Measurements from ENCODE around the gene COX11. TPM values are rescaled to one million over a fixed set of nuclear protein-coding genes. Genes with fewer than 3 reads are reported as not detected.
A peak's percentile ranks its signal among the peaks of the same experiment; 100 is the strongest.

COX11 gene
- total RNA-seq, 6 donors from 2014 or later: 30.7 to 64.8 (median 47.2) TPM

GRCh38 chr17:54983260-54983659, 14.8 kb upstream of the COX11 start:
- Histone ChIP-seq H3K4me1 (no peaks in the 10 kb centered on the region), H3K4me3 (no peak overlapping the region), H3K36me3 (peaks cover 0 to 2% (median 0%) of the 10 kb centered on the region in 4 donors), H3K9me3 (peaks cover 0 to 6% (median 0%) of the 10 kb centered on the region in 4 donors), H3K27me3 (no peaks in the 10 kb centered on the region), H3K27ac (peak overlapping the region in 2 of 4 donors; percentile 13 to 34)
- ATAC-seq (ENCODE audit: low FRiP score in 2 of 2) (no peak), DNase-seq (no peak)
- no peak for TF ChIP-seq POLR2A (IDR thresholded peaks at IDR 0.05)
- TF ChIP-seq POLR2AphosphoS5 (IDR thresholded peaks at IDR 0.05): no peak
- TF ChIP-seq CTCF (IDR thresholded peaks at IDR 0.05): no peak
- TF ChIP-seq EP300 (IDR thresholded peaks at IDR 0.05): no peak

GRCh38 chr17:54982399-54982798, 13.9 kb upstream of the COX11 start:
- Histone ChIP-seq H3K9me3 (peaks cover 0 to 6% (median 0%) of the 10 kb centered on the region in 4 donors), H3K27ac (peak overlapping the region in 3 of 4 donors; percentile 13 to 35 (median 34)), H3K36me3 (peaks cover 0 to 2% (median 0%) of the 10 kb centered on the region in 4 donors), H3K27me3 (no peaks in the 10 kb centered on the region), H3K4me3 (no peak overlapping the region), H3K4me1 (no peaks in the 10 kb centered on the region)
- TF ChIP-seq CTCF (IDR thresholded peaks at IDR 0.05) (no peak), EP300 (IDR thresholded peaks at IDR 0.05) (peak in 1 of 4 donors; percentile 53), POLR2A (IDR thresholded peaks at IDR 0.05) (no peak), POLR2AphosphoS5 (IDR thresholded peaks at IDR 0.05) (peak in 1 of 2 donors; percentile 17)
- DNase-seq (no peak), ATAC-seq (ENCODE audit: low FRiP score in 2 of 2) (no peak)

GRCh38 chr17:54980375-54980774, 11.9 kb upstream of the COX11 start:
- H3K36me3 ChIP-seq: no peaks in the 10 kb centered on the region
- H3K4me1 ChIP-seq: peaks cover 0 to 6% (median 0%) of the 10 kb centered on the region in 4 donors
- ATAC-seq (ENCODE audit: low FRiP score in 2 of 2): no peak
- TF ChIP-seq POLR2AphosphoS5 (IDR thresholded peaks at IDR 0.05): no peak
- no peak for TF ChIP-seq POLR2A (IDR thresholded peaks at IDR 0.05)
- TF ChIP-seq EP300 (IDR thresholded peaks at IDR 0.05): no peak
- no peak for TF ChIP-seq CTCF (IDR thresholded peaks at IDR 0.05)
- no peak overlapping the region for H3K27ac ChIP-seq
- H3K4me3 ChIP-seq: no peak overlapping the region
- DNase-seq: no peak
- WGBS, 2 donors: 88 to 94% methylated on average over 3 of the region's 3 CpGs
- H3K9me3 ChIP-seq: peaks cover 0 to 6% (median 0%) of the 10 kb centered on the region in 4 donors
- no peaks in the 10 kb centered on the region for H3K27me3 ChIP-seq

- no peak for DNase-seq
Measured at GRCh38 chr17:54979657-54980056, 11.2 kb upstream of the COX11 start.

GRCh38 chr17:54977744-54978143, 9.3 kb upstream of the COX11 start:
- WGBS, 2 donors: 93 to 98% methylated on average over 2 of the region's 2 CpGs
- Histone ChIP-seq H3K27ac (no peak overlapping the region), H3K9me3 (peaks cover 0 to 6% (median 0%) of the 10 kb centered on the region in 4 donors), H3K4me1 (peaks cover 0 to 6% (median 0%) of the 10 kb centered on the region in 4 donors), H3K36me3 (no peaks in the 10 kb centered on the region), H3K4me3 (no peak overlapping the region), H3K27me3 (no peaks in the 10 kb centered on the region)
- DNase-seq (no peak), ATAC-seq (ENCODE audit: low FRiP score in 2 of 2) (no peak)
- no peak for TF ChIP-seq POLR2A (IDR thresholded peaks at IDR 0.05)
- no peak for TF ChIP-seq EP300 (IDR thresholded peaks at IDR 0.05)
- no peak for TF ChIP-seq POLR2AphosphoS5 (IDR thresholded peaks at IDR 0.05)
- TF ChIP-seq CTCF (IDR thresholded peaks at IDR 0.05): no peak

More at GRCh38 chr17:54979657-54980056, 11.2 kb upstream of the COX11 start:
- no peak for ATAC-seq (ENCODE audit: low FRiP score in 2 of 2)
- no peak for TF ChIP-seq EP300 (IDR thresholded peaks at IDR 0.05)
- Histone ChIP-seq H3K36me3 (no peaks in the 10 kb centered on the region), H3K4me3 (no peak overlapping the region), H3K9me3 (peaks cover 0 to 6% (median 0%) of the 10 kb centered on the region in 4 donors), H3K4me1 (peaks cover 0 to 6% (median 0%) of the 10 kb centered on the region in 4 donors), H3K27me3 (no peaks in the 10 kb centered on the region), H3K27ac (peak overlapping the region in 3 of 4 donors; percentile 24 to 44 (median 36))

All from upper lobe of left lung (tissue), 6 donors.